ENCODE measurements around the gene LRRD1.
"Not testable (repeated sequence)": the region's sequence is repeated elsewhere in the genome, so short reads cannot be mapped to it uniquely, and the experiment has no call there.

The LRRD1 gene

DNA sequence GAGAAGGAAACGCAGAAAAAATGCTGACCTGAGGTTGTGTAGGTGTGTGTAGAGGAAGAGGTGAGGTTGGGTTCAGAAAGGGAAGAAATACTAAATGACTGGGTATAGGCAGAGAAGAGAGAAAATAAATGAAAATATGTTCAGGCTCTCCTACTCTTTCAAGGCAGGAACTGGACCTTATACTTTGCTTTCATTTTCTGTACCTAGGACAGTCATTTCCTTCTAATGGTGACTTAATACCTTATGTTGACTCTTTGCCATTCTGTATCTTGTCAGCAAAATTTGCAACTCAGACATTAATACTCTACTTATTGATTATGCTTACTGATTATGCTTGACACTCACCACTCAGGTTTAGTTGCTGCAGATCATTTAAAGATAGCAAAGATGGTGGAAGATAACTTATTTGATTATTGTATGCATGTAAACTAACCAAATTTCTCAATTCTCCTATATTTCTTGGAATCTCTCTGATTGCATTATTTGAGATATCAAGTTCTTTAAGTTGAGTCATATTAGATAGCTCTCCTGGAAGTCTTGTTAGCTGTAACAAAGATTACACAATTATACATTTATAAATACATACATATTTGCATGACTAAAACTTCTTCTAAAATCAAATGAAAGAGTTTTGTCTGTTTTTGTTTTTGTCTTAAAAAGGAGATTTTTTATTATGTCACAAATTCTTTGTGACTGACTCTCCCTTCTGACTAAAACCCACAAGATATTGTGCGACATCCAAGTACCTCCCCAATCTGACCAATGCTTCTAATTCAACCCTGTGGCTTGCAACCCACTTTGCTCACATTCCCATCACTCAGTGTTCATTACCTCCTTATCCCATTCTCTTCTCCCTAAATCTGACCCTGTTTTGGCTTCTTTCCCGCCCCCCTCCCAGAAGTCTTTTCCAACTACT, 20.0 kb downstream of the LRRD1 start:
- no peak for DNase-seq (ENCODE audit: extremely low read depth, low read depth)
- TF ChIP-seq, protein P1, sequence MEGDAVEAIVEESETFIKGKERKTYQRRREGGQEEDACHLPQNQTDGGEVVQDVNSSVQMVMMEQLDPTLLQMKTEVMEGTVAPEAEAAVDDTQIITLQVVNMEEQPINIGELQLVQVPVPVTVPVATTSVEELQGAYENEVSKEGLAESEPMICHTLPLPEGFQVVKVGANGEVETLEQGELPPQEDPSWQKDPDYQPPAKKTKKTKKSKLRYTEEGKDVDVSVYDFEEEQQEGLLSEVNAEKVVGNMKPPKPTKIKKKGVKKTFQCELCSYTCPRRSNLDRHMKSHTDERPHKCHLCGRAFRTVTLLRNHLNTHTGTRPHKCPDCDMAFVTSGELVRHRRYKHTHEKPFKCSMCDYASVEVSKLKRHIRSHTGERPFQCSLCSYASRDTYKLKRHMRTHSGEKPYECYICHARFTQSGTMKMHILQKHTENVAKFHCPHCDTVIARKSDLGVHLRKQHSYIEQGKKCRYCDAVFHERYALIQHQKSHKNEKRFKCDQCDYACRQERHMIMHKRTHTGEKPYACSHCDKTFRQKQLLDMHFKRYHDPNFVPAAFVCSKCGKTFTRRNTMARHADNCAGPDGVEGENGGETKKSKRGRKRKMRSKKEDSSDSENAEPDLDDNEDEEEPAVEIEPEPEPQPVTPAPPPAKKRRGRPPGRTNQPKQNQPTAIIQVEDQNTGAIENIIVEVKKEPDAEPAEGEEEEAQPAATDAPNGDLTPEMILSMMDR (IDR thresholded peaks at IDR 0.05; ENCODE audit: low read depth, low read length, missing control alignments), result no peak
- no peak overlapping the region for H3K4me3 ChIP-seq (replicated peaks; ENCODE audit: low read depth, low read length)

DNA sequence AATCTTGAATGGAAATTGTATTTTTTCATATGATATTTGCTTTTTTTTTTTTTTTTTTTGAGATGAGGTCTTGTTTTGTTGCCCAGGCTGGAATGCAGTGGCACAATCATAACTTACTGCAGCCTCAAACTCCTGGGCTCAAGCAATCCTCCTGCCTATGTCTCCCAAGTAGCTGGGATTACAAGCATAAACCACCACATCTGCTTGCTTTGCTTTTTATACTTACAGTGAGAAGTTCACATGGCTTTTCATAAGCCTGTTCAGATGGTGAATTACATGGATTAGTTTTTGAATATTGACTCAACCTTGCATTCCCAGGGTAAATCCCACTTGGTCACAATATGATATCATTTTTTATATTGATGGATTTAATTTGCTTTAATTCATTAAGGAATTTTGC, 22.0 kb downstream of the LRRD1 start:
- DNase-seq (ENCODE audit: extremely low read depth, low read depth), result no peak
- H3K4me3 ChIP-seq (replicated peaks; ENCODE audit: low read depth, low read length), result no peak overlapping the region
- TF ChIP-seq, protein P1 (IDR thresholded peaks at IDR 0.05; ENCODE audit: low read depth, low read length, missing control alignments), result no peak

DNA sequence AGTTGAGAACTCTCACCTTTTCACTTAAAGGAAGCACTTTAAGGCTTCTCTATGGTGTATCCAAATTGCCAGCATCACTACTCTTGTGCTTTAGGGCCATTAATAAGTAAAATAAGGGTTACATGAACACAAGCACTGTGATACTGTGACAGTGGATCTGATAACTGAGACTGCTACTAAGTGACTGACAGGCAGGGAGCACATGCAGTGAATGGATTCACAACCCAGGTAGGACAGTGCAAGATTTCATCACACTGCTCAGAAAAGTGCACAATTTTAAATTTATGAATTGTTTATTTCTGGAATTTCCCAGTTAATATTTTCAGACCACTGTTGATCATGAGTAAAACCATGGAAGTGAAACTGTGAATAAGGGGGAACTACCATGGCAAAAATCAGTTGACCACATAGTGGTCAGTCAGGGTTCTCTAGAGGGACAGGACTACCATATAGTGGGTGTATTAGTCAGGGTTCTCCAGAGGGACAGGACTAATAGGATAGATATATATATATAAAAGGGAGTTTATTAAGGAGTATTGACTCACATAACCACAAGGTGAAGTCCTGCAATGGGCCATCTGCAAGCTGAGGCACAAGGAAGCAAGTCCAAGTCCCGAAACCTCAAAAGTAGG, 23.7 kb downstream of the LRRD1 start:
- H3K4me3 ChIP-seq (replicated peaks; ENCODE audit: low read depth, low read length), result no peak overlapping the region
- no peak for DNase-seq (ENCODE audit: extremely low read depth, low read depth)
- TF ChIP-seq, protein P1 (IDR thresholded peaks at IDR 0.05; ENCODE audit: low read depth, low read length, missing control alignments), result no peak

DNA sequence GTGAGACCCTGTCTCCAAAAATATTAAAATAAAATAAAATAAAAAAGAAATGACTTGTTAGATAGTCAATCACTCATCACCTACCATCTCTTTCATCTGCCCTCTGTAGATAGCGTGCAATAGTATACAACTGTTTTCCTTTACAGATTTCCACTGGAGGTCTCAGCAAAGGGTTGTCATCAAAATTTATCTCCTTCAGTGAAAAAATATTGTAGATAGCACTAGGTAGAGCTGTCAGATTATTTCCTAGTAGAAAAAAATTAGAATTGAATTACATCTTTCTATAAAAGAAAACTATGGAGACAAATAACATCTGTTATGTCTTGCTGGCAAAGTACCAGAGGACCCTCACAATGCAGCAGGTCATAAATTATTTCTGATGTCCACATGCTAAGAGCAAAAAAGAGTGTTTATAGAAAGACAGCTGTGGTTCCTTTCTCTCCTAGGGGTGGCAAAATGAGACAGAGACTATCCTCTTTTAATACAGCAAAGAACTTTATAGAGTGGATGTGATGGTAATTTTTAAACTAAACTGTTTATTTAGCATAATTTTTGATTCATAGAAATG, 28.4 kb downstream of the LRRD1 start:
- no peak overlapping the region for H3K4me3 ChIP-seq (replicated peaks; ENCODE audit: low read depth, low read length)
- no peak for DNase-seq (ENCODE audit: extremely low read depth, low read depth)
- TF ChIP-seq, protein P1 (IDR thresholded peaks at IDR 0.05; ENCODE audit: low read depth, low read length, missing control alignments), result no peak

DNA sequence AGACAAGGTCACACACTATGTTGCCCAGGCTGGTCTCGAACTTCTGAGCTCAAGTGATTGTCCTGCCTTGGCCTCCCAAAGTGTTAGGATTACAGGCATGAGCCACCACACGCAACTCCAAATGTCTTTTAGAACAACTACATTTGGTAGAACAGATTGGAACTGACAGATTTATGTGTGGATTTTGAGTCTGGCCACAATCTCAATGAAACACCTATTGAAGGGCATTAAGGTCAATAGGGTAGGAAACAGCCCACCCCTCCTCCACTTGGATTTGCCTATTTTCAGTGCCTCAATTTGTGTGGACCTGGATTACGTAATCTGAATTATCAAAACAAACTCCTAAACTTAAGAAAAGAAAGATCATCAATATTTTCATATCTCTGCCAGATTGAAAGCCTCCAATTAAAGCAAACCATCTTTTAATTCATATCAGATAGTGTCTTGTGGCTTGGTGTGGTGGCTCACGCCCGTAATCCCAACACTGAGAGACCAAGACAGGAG, 29.2 kb downstream of the LRRD1 start:
- no peak overlapping the region for H3K4me3 ChIP-seq (replicated peaks; ENCODE audit: low read depth, low read length)
- DNase-seq (ENCODE audit: extremely low read depth, low read depth), result no peak
- TF ChIP-seq, protein P1 (IDR thresholded peaks at IDR 0.05; ENCODE audit: low read depth, low read length, missing control alignments), result no peak

DNA sequence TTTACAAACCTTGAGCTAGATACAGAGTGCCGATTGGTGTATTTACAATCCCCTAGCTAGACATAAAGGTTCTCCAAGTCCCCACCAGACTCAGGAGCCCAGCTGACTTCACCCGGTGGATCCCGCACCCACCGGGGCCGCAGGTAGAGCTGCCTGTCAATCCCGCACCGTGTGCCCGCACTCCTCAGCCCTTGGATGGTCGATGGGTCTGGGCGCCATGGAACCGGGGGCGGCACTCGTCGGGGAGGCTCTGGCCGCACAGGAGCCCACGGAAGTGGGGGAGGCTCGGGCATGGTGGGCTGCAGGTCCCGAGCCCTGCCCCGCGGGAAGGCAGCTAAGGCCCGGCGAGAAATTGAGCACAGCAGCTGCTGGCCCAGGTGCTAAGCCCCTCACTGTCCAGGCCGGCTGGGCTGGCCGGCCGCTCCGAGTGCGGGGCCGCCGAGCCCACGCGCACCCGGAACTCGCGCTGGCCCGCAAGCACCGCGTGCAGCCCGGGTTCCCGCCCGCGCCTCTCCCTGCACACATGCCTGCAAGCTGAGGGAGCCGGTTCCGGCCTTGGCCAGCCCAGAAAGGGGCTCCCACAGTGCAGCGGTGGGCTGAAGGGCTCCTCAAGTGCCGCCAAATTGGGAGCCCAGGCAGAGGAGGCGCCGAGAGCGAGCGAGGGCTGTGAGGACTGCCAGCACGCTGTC, 35.6 kb downstream of the LRRD1 start:
- DNase-seq (ENCODE audit: extremely low read depth, low read depth); H3K4me3 ChIP-seq (replicated peaks; ENCODE audit: low read depth, low read length): not testable (repeated sequence)

DNA sequence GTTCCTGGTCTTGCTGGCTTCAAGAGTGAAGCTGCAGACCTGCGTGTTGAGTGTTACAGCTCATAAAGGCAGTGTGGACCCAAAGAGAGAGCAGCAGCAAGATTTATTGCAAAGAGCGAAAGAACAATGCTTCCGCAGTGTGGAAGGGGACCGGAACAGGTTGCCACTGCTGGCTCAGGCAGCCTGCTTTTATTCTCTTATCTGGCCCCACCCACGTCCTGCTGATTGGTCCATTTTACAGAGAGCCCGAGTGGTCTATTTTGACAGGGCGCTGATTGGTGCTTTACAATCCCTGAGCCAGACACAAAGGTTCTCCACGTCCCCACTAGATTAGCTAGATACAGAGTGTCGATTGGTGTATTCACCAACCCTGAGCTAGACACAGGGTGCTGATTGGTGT, 36.2 kb downstream of the LRRD1 start:
- not testable (repeated sequence) for H3K4me3 ChIP-seq (replicated peaks; ENCODE audit: low read depth, low read length); DNase-seq (ENCODE audit: extremely low read depth, low read depth)
